Stromal cell of bone marrow (primary cell): ENCODE results near the gene PLA2G3.
A peak's percentile ranks its signal among the peaks of the same experiment; 100 is the strongest.
"Not testable (repeated sequence)": the region's sequence is repeated elsewhere in the genome, so short reads cannot be mapped to it uniquely, and the experiment has no call there.

Experiments used
- DNase-seq: peaks from one replicate; pipeline ENCODE4 v3.0.0-alpha.2; 2012; ENCODE audit warnings: low read depth

The PLA2G3 gene

GRCh38 chr22:31122532-31123291, 17.6 kb downstream of the PLA2G3 start, which contains the start of gene INPP5J:
Gene INPP5J (plus strand): TSS chr22:31122966. CDS start chr22:31123015, 49 bp downstream.
- DNase-seq = no peak

GRCh38 chr22:31122196-31122531, 18.1 kb downstream of the PLA2G3 start:
- DNase-seq = no peak

DNA sequence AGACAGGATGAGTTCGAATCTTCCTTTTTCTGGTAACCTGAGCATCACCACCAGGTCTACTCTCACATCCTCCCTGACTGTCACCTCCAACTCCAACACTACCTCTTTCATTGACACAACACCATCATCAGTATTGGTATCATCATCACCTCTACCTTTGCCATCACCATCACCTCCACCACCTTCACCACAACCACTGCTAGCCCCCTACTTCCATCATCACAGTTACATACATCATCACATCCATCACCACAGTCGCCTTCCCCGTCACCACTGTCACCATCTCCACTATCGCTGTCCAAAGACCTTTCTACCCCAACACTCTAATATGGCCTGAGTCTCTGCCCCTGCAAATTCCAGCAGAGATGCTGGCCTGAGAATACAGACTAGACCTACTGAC, 18.9 kb downstream of the PLA2G3 start:
- no peak for DNase-seq

DNA sequence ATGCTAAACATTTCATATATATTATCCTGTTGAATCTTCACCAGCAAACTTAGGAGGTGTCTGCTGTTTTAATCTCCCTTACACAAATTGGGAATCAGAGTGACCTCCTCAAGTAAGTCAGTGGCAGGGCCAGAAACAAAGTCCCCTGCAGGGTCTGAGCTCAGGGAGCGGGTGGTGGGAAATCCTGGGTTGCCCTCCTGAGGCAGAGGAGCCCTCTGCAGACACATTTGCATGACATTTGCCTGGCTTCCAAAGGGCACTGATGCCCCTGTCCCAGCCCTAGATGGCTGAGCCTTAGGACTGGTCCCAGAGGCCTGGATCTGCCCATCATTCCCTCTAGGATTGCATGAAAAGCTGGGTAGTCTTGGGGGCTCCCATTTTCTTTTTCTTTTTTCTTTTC, 19.7 kb downstream of the PLA2G3 start:
- DNase-seq = no peak

DNA sequence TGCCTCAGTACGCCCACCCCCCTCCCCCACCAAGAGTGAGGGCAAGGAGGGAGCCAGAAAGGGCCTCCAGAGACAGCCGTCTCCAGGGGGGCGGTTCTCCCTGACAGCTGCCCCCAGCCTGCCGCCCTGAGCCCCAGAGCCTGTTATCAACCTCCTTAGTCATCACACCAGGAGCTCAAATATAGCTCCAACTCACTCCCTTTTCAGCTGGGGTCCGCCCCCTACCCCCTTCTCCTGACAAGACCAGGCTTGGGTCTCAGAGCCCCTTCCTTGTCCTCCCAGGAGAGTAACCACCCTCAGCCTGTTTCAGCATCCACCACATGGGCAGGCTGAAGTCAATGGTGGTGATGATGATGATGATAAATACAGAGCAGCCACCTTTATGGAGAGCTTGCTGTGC, 20.1 kb downstream of the PLA2G3 start:
- no peak for DNase-seq

DNA sequence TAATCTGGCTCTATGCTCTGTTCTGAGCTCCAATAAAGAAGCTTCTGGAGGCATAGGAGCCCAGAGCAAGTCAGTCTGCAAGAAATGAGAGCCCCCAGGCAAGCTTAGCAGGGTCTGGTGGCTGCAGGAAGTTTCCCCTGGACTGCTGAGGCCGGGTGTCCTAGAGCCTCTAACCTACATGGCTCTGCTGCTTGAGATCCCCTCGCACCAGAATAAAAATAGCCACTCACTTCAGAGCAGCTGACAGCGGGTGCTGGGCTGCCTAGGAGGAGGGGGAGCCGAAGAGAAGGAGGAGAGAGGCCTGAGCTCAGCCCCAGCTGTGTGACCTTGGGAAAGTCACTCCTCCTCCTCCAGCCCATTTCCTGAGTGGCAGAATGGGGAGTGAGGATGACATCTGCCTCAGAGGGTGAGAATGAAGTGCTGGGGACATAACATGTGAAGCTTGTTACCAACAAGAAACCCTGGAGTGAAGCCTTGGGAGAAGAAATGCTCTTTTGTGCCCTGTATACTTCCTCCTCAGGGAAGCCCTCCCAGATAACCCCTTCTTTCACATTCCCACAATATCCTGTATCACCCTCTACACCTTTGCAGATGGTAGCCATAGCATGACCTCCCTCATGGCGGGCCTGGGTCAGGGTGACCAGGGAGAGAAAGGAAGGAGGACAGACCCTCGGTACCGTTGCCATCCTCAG, 21.1 kb downstream of the PLA2G3 start:
- no peak for DNase-seq

GRCh38 chr22:31118046-31118820, 22.1 kb downstream of the PLA2G3 start:
- DNase-seq = no peak

GRCh38 chr22:31112547-31113091, 27.7 kb downstream of the PLA2G3 start:
- DNase-seq = not testable (repeated sequence)

- no peak for DNase-seq
Measured at GRCh38 chr22:31107894-31108218, 32.5 kb downstream of the PLA2G3 start.

DNA sequence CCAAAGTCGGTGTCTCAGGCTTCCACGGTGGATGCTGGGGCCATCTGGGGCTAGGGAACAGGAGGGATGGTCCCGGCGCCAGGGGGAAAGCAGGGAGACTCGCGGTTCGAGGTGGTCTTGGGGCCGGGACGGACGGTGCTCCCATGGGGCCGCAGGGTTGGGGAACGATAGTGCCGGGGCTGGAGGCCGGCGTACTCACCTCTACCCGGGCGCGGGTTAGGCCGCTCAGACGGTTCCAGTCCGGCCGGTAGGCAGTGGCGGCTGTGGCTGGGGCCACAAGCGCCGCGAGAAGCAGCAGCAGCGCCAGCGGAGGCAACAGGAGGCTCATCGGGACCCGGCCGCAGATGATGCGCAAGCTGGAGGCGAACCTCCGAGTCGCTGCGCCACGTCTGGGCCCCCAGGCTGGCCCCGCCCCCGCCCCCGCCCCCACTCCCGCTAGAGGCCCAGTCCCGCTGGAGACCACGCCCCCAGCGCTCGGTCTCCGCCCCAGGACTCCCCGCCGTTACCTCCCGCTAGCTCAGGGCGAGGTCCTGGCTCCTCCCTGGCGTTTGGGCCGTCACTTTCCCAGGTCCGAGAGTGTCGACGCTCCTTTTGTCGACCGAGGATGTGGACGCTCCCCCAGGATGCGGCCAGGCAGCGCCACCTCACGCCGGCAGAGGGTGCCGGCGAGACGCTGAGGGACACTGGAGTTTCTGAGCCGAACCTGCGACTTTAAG, 33.0 kb downstream of the PLA2G3 start, which contains the start of gene SELENOM:
Gene SELENOM, minus strand, starts transcription at position 391 of the 716 bp plus-strand sequence. Its CDS starts 63 bp downstream, at position 328.
- peak; percentile 98 for DNase-seq

GRCh38 chr22:31106731-31107177, 33.6 kb downstream of the PLA2G3 start:
- peak; percentile 50 for DNase-seq

- DNase-seq = no peak
Measured at GRCh38 chr22:31106001-31106571, 34.2 kb downstream of the PLA2G3 start.

- no peak for DNase-seq
Measured at GRCh38 chr22:31105282-31105929, 34.9 kb downstream of the PLA2G3 start.

DNA sequence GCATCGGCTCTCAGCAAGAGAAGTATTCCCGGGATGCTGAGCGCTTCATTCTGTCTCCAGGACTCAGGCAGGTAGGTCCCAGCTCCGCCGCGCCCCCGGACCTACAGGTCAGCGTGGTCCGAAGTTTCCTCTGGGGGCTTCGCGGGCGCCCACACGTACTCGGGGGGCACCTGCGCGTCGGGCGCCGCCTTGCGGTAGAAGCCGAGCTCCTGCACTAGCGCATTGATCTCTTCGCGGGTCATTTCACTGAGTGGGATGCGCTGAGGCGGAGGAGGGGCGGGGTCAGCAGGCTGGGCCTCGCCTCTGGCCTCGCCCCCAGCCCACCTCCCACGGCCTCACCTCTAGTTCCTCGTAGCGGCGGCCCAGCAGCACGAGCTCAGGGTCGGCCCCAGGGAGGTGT, 35.4 kb downstream of the PLA2G3 start:
- DNase-seq = no peak

DNA sequence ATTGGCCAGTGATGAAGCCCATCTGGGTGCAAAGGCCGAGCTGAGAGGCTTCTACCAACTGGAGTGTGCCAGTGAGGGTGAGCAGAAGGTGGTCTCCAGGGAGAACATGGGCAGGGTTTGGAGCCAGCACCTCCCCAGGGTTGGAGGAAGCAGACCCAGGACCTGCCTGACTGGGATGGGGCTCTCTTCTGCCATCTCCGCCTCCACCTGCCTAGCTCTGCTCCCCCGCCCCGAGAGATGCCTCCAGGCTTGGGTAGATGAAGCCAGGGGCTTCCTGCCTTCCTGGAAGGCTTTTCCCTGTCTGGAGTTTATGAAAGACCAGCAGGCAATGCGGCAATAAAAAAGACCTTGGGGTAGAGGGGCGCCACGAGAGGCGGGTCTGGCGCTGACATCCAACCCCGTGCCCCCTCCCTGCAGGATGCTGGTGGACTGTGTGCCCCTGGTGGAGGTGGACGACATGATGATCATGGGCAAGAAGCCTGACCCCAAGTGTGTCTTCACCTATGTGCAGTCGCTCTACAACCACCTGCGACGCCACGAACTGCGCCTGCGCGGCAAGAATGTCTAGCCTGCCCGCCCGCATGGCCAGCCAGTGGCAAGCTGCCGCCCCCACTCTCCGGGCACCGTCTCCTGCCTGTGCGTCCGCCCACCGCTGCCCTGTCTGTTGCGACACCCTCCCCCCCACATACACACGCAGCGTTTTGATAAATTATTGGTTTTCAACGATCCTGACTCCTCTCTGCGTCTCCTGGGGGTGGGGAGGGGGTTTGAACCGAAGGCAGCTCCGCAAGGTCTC, 36.2 kb downstream of the PLA2G3 start:
- DNase-seq = no peak

DNA sequence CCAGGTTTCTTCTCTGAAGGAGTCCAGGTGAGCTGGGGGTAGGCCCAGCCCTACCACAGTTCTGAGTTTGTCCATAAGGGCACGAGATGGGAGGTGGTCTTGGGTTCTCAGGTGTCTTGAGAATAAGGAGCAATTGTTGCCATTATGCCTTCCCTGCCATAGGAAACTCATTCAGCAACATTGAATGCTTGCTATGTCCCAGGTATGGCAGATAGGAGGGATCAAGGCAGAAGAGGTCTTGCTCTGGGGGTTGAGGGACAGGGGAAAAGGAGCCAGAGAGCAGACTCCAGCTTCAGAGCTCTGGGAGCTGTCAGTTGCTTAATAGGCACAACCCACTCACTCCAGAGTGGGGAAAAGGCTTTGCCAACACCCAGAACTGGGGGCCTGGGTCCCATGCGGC, 37.2 kb downstream of the PLA2G3 start:
- no peak for DNase-seq

DNA sequence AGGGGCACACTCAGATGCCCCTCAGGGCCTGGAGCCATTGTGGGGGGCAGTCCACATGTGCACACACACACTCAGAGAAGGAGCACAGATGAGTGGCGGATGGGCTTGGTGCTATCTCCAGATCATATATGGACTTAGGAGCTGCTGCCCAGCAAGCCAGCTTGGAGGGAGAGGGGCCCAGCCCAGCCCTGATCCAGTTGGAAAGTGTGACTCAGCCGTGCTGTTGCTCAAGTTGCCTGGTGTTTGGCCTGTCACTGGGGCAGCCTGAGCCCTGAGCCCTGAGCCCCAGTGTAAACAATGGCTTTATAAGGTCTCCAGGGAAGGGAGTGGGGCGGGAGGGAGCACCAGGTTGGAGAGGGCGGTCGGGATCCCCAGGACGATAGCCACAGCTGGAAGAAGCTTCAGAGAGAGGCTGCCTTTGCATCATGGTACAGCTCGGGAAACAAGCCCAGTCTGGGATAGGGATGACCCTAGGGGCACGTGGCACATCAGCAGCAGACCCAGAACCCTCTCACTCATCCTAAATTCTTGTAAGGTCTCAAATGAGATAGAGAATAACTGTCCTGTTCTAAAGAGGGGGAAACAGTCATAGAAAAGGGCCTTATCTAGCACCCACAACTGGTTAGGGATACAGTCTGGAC, 37.7 kb downstream of the PLA2G3 start:
- DNase-seq = peak; percentile 94

DNA sequence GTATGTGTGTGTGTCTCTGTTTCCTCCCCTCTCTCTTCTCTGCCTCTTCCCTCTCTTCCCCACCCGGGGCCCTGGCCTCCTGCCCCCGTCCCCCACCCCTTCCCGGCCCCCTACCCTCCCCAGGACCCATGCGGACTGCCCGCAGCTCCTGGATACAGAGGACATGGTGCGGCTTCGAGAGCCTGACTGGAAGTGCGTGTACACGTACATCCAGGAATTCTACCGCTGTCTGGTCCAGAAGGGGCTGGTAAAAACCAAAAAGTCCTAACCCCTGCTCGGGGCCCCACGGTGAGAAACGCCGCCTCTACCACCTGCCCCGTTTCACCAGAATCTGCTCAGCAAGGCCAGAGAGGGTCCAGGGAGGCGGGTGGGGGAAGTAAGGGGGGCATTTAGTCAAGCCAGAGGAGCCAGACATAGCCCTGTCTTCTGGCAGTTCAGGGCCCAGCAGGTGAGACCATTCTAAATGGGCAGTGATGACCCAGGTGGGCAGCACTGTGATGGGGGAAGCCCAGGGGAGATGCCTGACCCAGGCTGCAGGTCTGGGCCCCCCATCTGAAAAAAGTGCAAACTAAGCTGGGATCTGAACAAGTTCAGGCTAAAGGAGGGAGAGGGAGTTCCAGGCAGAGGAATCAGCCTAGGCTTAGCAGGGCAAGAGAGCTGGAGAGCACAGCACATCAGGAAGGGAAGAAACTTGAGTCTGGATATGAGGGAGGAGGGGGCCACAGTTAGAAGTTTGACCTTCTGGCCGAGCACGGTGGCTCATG, 39.4 kb downstream of the PLA2G3 start:
- no peak for DNase-seq
